GM12878 (cell line): ENCODE measurements around the gene SACS. TPM values are rescaled to one million over a fixed set of nuclear protein-coding genes. Genes with fewer than 3 reads are reported as not detected.

ENCODE experiments used
- ATAC-seq: fragments of 200-7000 bp; cut with Tn5 transposase; 3 replicates; pipeline ENCODE4 v1.9.1; 2020; ENCODE audit warnings: mild to moderate bottlenecking, moderate library complexity
- BruUV-seq: library from RNA; stranded (reverse); fragments of 400-500 nt; replicated peaks from 2 replicates; lab custom pipeline; 2021; lab: Mats Ljungman, UMichigan
- CTCF ChIA-PET: fragments of 300-600 bp; sonication (Branson Sonifier 250); formaldehyde crosslinking; extraction: SDS; loops from one replicate; lab custom pipeline; 2021; ENCODE audit warnings: inconsistent platforms; lab: Yijun Ruan, JAX
- POLR2A ChIA-PET: fragments of 350-600 bp; formaldehyde crosslinking; extraction: SDS; loops from one replicate; lab custom pipeline; 2021; ENCODE audit warnings: inconsistent platforms; lab: Charles Lee
- RAD21 ChIA-PET: fragments of 300-600 bp; sonication (Branson Sonifier 250); formaldehyde crosslinking; loops from one replicate; lab custom pipeline; 2023; ENCODE audit warnings: antibody characterized with exemption; ENCODE audit not compliant: unreplicated experiment; lab: Charles Lee
- SMC1A ChIA-PET: fragments of 300-600 bp; sonication (Branson Sonifier 250); formaldehyde crosslinking; loops from one replicate; lab custom pipeline; 2023; ENCODE audit not compliant: unreplicated experiment, uncharacterized antibody; lab: Charles Lee
- DNase-seq: peaks from one replicate; pipeline ENCODE4 v3.0.0-alpha.2; 2011; ENCODE audit warnings: low read depth, low spot score
- FAIRE-seq: peaks from 3 replicates; lab custom pipeline; 2011; peaks lifted over from hg19 to GRCh38; lab: Jason Lieb, UNC
- H2AFZ ChIP-seq: 2 replicates; pipeline ENCODE4 v1.6.0; 2011; ENCODE audit warnings: low read depth, low read length, control low read depth; ENCODE audit not compliant: control insufficient read depth
- H3K27ac ChIP-seq: 2 replicates; pipeline ENCODE4 v1.5.1; 2011; ENCODE audit warnings: control low read depth; ENCODE audit not compliant: control insufficient read depth, insufficient read depth
- H3K27me3 ChIP-seq, 2 experiments: replicated peaks in 1 of 2; 2 replicates each; pipeline versions ENCODE4 v1.6.0 to v1.6.1; 2011; ENCODE audit warnings: low read length in 1 of 2; ENCODE audit not compliant: control insufficient read depth in 2 of 2, insufficient read depth in 2 of 2
- H3K36me3 ChIP-seq, 2 experiments: 2 replicates each; pipeline ENCODE4 v1.5.1; 2011; ENCODE audit warnings: low read length in 1 of 2; ENCODE audit not compliant: control insufficient read depth in 2 of 2, insufficient read depth in 2 of 2
- H3K4me1 ChIP-seq: 2 replicates; pipeline ENCODE4 v1.6.1; 2011; ENCODE audit warnings: mild to moderate bottlenecking, low read length, moderate library complexity, mixed read lengths; ENCODE audit not compliant: control insufficient read depth, insufficient read depth
- H3K4me2 ChIP-seq: 2 replicates; pipeline ENCODE4 v1.6.0; 2011; ENCODE audit warnings: control low read depth; ENCODE audit not compliant: control insufficient read depth, insufficient read depth
- H3K4me3 ChIP-seq: fragments of 200-600 bp; sonication (generic); 2 replicates; pipeline ENCODE4 v1.5.1; 2016
- H3K79me2 ChIP-seq: 2 replicates; pipeline ENCODE4 v1.6.0; 2011; ENCODE audit warnings: low read length; ENCODE audit not compliant: control insufficient read depth, insufficient read depth
- H3K9ac ChIP-seq: 2 replicates; pipeline ENCODE4 v1.8.0; 2011; ENCODE audit warnings: low read length, control low read depth, mixed read lengths; ENCODE audit not compliant: control insufficient read depth, insufficient read depth
- H3K9me3 ChIP-seq: replicated peaks from 3 replicates; pipeline ENCODE4 v1.5.1; 2011; ENCODE audit warnings: mild to moderate bottlenecking, low read length; ENCODE audit not compliant: control insufficient read depth, insufficient read depth
- H4K20me1 ChIP-seq: 2 replicates; pipeline ENCODE4 v1.6.0; 2011; ENCODE audit not compliant: control insufficient read depth, insufficient read depth
- CBX3 ChIP-seq: fragments of 200-600 bp; sonication (generic); IDR thresholded peaks from 2 replicates; pipeline ENCODE4 v1.6.1; 2016; ENCODE audit warnings: low read depth, borderline replicate concordance
- GATAD2B ChIP-seq: fragments of 450-650 bp; conservative IDR thresholded peaks from 2 replicates; pipeline ENCODE4 v1.6.1; 2017; ENCODE audit warnings: low read depth, mild to moderate bottlenecking, moderate library complexity
- JUND ChIP-seq: IDR thresholded peaks from 2 replicates; pipeline ENCODE4 v1.6.1; 2012; ENCODE audit warnings: low read depth, mild to moderate bottlenecking, low read length, improper control_type of control experiment, moderate library complexity
- KDM1A ChIP-seq: fragments of 200-600 bp; sonication (generic); IDR thresholded peaks from 2 replicates; pipeline ENCODE4 v1.6.1; 2016; ENCODE audit warnings: borderline replicate concordance
- RAD21 ChIP-seq: IDR thresholded peaks from 2 replicates; pipeline ENCODE4 v1.6.1; 2011; ENCODE audit warnings: mild to moderate bottlenecking, low read depth, low read length, moderate library complexity; ENCODE audit not compliant: insufficient read depth
- RB1 ChIP-seq: fragments of 450-650 bp; formaldehyde crosslinking; IDR thresholded peaks from 2 replicates; pipeline ENCODE4 v1.6.1; 2017; ENCODE audit warnings: mild to moderate bottlenecking, borderline replicate concordance
- SMAD5 ChIP-seq: IDR thresholded peaks from 2 replicates; pipeline ENCODE4 v1.6.1; 2016; ENCODE audit warnings: antibody characterized with exemption, low read depth
- STAT3 ChIP-seq: IDR thresholded peaks from 2 replicates; pipeline ENCODE4 v1.6.1; 2011; ENCODE audit warnings: low read depth, low read length, improper control_type of control experiment
- ZZZ3 ChIP-seq: IDR thresholded peaks from 2 replicates; pipeline ENCODE4 v1.6.1; 2011; ENCODE audit warnings: low read depth; ENCODE audit not compliant: control insufficient read depth, insufficient read length
- WGBS: methylation state at CpG from one replicate; pipeline ENCODE4 v1.1.6; 2016; ENCODE audit warnings: low lambda C conversion rate; ENCODE audit not compliant: insufficient replicate concordance, insufficient coverage; ENCODE audit errors: missing lambda C conversion rate; 5-methylcytosine and 5-hydroxymethylcytosine counted together
- in situ Hi-C: fragments of 300-500 bp; cut with MboI; formaldehyde crosslinking; loops from 9 replicates; pipeline ENCODE4 v1.14.3; 2018; ENCODE audit warnings: mixed read lengths
- intact Hi-C: fragments of 100-400 bp; cut with micrococcal nuclease; formaldehyde crosslinking; loops from one replicate; pipeline ENCODE4 v1.14.2; 2022; ENCODE audit not compliant: unreplicated experiment
- polyA plus RNA-seq, 11 experiments: library from polyadenylated mRNA; depleted of rRNA in 4 of 11; unstranded in 6 of 11; stranded (reverse) in 5 of 11; fragments of >200 nt; fragmentation: Nextera tagmentation in 4 of 11; fragmentation: Illumina TruSeq in 1 of 11; extraction: Ambion mirVana in 4 of 11; extraction: Trizol in 1 of 11; gene quantifications; 1 replicate in 1 of 11; 2 replicates in 10 of 11; pipeline versions ENCODE4 v1.2.1 to v1.2.3, GENCODE V29; 2011 to 2016; ENCODE audit warnings: inconsistent platforms in 2 of 11, missing spikeins in 2 of 11, low read depth in 1 of 11
- total RNA-seq, 4 experiments: library from RNA; depleted of rRNA in 3 of 4; stranded (reverse); fragments of >200 nt in 3 of 4; fragmentation: Illumina TruSeq in 1 of 4; extraction: Trizol in 1 of 4; gene quantifications; 2 replicates each; pipeline versions ENCODE4 v1.2.1 to v1.2.3, GENCODE V29; 2013 to 2021
- TF ChIP-seq, protein P1 (sequence below): fragments of 450-650 bp; IDR thresholded peaks from 2 replicates; pipeline ENCODE4 v1.6.1; 2016; ENCODE audit warnings: mild to moderate bottlenecking, moderate library complexity, borderline replicate concordance
- TF ChIP-seq, protein P2 (sequence below), 3 experiments: IDR thresholded peaks in 2 of 3; conservative IDR thresholded peaks in 1 of 3; 2 replicates each; pipeline ENCODE4 v1.5.1; 2011; ENCODE audit warnings: low read depth in 3 of 3, low read length in 3 of 3, mild to moderate bottlenecking in 3 of 3, control low read depth in 2 of 3, moderate library complexity in 2 of 3, inconsistent platforms in 1 of 3, mixed read lengths in 1 of 3; ENCODE audit not compliant: control insufficient read depth in 2 of 3, insufficient read depth in 1 of 3; ENCODE audit errors: extremely low read depth in 1 of 3
- TF ChIP-seq, protein P3 (sequence below): fragments of 150-350 bp; IDR thresholded peaks from 2 replicates; pipeline ENCODE4 v1.6.1; 2016; ENCODE audit warnings: low read depth, low read length

The SACS gene
- total and polyA plus RNA-seq, 10 of the 15 experiments (the other 5 are each of a cell fraction or from before 2014, with no cell fraction given), result 9.9 to 74.9 (median 22.1) TPM

DNA sequence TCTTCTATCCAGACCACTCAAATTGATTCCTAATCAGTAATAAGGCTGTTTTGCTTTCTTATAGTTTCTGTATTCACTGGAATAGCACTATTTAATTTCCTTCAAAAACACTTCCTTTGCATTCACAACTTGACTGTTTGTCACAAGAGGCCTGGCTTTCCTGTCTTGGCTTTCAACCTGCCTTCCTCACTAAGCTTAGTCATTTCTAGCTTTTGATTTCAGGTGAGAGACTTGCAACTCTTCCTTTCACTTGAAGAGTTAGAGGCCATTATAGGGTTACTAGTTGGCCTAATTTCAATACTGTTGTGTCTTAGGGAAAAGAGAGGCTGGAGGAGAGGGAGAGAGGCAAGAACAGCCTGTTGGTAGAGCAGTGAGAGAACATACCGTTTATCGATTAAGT is 47.0 kb downstream of the SACS start (continued):
- TF ChIP-seq JUND (0 out of 2 replicates have a peak, but pooled peaks have one; percentile 26), GATAD2B (no peak), ZZZ3 (no peak), SMAD5 (no peak)
- TF ChIP-seq, protein P1, sequence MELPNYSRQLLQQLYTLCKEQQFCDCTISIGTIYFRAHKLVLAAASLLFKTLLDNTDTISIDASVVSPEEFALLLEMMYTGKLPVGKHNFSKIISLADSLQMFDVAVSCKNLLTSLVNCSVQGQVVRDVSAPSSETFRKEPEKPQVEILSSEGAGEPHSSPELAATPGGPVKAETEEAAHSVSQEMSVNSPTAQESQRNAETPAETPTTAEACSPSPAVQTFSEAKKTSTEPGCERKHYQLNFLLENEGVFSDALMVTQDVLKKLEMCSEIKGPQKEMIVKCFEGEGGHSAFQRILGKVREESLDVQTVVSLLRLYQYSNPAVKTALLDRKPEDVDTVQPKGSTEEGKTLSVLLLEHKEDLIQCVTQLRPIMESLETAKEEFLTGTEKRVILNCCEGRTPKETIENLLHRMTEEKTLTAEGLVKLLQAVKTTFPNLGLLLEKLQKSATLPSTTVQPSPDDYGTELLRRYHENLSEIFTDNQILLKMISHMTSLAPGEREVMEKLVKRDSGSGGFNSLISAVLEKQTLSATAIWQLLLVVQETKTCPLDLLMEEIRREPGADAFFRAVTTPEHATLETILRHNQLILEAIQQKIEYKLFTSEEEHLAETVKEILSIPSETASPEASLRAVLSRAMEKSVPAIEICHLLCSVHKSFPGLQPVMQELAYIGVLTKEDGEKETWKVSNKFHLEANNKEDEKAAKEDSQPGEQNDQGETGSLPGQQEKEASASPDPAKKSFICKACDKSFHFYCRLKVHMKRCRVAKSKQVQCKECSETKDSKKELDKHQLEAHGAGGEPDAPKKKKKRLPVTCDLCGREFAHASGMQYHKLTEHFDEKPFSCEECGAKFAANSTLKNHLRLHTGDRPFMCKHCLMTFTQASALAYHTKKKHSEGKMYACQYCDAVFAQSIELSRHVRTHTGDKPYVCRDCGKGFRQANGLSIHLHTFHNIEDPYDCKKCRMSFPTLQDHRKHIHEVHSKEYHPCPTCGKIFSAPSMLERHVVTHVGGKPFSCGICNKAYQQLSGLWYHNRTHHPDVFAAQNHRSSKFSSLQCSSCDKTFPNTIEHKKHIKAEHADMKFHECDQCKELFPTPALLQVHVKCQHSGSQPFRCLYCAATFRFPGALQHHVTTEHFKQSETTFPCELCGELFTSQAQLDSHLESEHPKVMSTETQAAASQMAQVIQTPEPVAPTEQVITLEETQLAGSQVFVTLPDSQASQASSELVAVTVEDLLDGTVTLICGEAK, result no peak

DNA sequence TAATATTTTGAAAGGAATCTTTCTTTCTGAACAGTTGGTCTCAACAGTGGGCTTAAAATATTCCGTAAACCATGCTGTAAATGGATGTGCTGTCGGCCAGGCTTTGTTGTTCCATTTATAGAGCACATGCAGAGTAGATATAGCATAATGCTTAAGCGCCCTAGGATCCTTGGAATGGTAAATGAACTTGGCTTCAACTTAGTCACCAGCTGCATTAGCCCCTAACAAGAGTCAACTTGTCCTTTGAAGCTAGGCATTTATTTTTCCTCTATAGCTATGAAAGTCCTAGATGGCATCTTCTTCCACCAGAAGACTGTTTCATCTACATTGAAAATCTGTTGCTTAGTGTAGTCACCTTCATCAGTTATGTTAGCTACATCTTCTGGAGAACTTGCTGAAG is 47.6 kb downstream of the SACS start:
- ChIA-PET CTCF (no interaction called here), RAD21 (interaction anchor here (1.6 kb wide), 1 partner anchor 64 kb away, joined by 4 read pairs; no protein-coding TSS in a partner anchor), POLR2A (no interaction called here), SMC1A (interaction anchor here (0.8 to 1.4 kb wide), 2 partner anchors 21 to 37 kb away, joined by 3 to 5 read pairs; no protein-coding TSS in a partner anchor)
- Histone ChIP-seq H3K9me3 (no peaks in the 10 kb centered on the region; the same call in 2 of the 3 replicates), H3K4me3 (no peak overlapping the region), H3K27ac (no peak overlapping the region), H3K9ac (no peak overlapping the region), H3K4me2 (no peak overlapping the region; the same call in 1 of the 2 replicates), H3K27me3 (no peaks in the 10 kb centered on the region), H3K36me3 (no peaks in the 10 kb centered on the region), H3K79me2 (no peaks in the 10 kb centered on the region), H2AFZ (no peak overlapping the region), H3K4me1 (peaks cover 20% of the 10 kb centered on the region), H4K20me1 (no peaks in the 10 kb centered on the region)
- ATAC-seq (no peak), FAIRE-seq (no peak), DNase-seq (no peak)
- intact Hi-C loops, result loop anchor here (10.0 kb wide), 1 partner anchor 189 kb away; the partner anchor contains the start of gene TNFRSF19
- BruUV-seq, result no TSS peak
- in situ Hi-C loops, result no loop called here
- WGBS, result 89% methylated on average over 3 of the region's 3 CpGs
- TF ChIP-seq KDM1A (no peak), CBX3 (no peak), RAD21 (no peak), STAT3 (no peak), RB1 (no peak)
- TF ChIP-seq, protein P2, sequence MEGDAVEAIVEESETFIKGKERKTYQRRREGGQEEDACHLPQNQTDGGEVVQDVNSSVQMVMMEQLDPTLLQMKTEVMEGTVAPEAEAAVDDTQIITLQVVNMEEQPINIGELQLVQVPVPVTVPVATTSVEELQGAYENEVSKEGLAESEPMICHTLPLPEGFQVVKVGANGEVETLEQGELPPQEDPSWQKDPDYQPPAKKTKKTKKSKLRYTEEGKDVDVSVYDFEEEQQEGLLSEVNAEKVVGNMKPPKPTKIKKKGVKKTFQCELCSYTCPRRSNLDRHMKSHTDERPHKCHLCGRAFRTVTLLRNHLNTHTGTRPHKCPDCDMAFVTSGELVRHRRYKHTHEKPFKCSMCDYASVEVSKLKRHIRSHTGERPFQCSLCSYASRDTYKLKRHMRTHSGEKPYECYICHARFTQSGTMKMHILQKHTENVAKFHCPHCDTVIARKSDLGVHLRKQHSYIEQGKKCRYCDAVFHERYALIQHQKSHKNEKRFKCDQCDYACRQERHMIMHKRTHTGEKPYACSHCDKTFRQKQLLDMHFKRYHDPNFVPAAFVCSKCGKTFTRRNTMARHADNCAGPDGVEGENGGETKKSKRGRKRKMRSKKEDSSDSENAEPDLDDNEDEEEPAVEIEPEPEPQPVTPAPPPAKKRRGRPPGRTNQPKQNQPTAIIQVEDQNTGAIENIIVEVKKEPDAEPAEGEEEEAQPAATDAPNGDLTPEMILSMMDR (IDR thresholded peaks at IDR 0.05 in 2 of 3, conservative IDR thresholded peaks at IDR 0.05 in 1 of 3; ENCODE audit: control insufficient read depth in 2 of 3, extremely low read depth in 1 of 3, insufficient read depth in 1 of 3, low read depth in 3 of 3, low read length in 3 of 3), result no peak
- TF ChIP-seq, protein P3, sequence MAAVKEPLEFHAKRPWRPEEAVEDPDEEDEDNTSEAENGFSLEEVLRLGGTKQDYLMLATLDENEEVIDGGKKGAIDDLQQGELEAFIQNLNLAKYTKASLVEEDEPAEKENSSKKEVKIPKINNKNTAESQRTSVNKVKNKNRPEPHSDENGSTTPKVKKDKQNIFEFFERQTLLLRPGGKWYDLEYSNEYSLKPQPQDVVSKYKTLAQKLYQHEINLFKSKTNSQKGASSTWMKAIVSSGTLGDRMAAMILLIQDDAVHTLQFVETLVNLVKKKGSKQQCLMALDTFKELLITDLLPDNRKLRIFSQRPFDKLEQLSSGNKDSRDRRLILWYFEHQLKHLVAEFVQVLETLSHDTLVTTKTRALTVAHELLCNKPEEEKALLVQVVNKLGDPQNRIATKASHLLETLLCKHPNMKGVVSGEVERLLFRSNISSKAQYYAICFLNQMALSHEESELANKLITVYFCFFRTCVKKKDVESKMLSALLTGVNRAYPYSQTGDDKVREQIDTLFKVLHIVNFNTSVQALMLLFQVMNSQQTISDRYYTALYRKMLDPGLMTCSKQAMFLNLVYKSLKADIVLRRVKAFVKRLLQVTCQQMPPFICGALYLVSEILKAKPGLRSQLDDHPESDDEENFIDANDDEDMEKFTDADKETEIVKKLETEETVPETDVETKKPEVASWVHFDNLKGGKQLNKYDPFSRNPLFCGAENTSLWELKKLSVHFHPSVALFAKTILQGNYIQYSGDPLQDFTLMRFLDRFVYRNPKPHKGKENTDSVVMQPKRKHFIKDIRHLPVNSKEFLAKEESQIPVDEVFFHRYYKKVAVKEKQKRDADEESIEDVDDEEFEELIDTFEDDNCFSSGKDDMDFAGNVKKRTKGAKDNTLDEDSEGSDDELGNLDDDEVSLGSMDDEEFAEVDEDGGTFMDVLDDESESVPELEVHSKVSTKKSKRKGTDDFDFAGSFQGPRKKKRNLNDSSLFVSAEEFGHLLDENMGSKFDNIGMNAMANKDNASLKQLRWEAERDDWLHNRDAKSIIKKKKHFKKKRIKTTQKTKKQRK, result no peak
